IPS DF 4.7 (cell line): ENCODE data around the gene KCNJ6.

Experiments used
- DNase-seq: peaks from one replicate; pipeline ENCODE4 v3.0.0-alpha.2; 2013; ENCODE audit warnings: low spot score; ENCODE audit errors: extremely low read depth

Gene KCNJ6

GRCh38 chr21:37866027-37866426, 50.2 kb downstream of the KCNJ6 start:
- DNase-seq, result no peak

- DNase-seq, result no peak
Measured at GRCh38 chr21:37865156-37865555, 51.1 kb downstream of the KCNJ6 start.

- DNase-seq, result no peak
Measured at GRCh38 chr21:37863842-37864241, 52.4 kb downstream of the KCNJ6 start.

GRCh38 chr21:37862536-37862935, 53.7 kb downstream of the KCNJ6 start:
- no peak for DNase-seq

GRCh38 chr21:37861561-37861960, 54.7 kb downstream of the KCNJ6 start:
- DNase-seq, result no peak

- DNase-seq, result no peak
Measured at GRCh38 chr21:37860416-37860815, 55.8 kb downstream of the KCNJ6 start.

GRCh38 chr21:37855647-37856625, 60.3 kb downstream of the KCNJ6 start:
- no peak for DNase-seq

- DNase-seq, result no peak
Measured at GRCh38 chr21:37855271-37855646, 61.0 kb downstream of the KCNJ6 start.

GRCh38 chr21:37849506-37850102, 66.7 kb downstream of the KCNJ6 start:
- DNase-seq, result no peak

- no peak for DNase-seq
Measured at GRCh38 chr21:37848721-37849490, 67.4 kb downstream of the KCNJ6 start.

- DNase-seq, result no peak
Measured at GRCh38 chr21:37845535-37845934, 70.7 kb downstream of the KCNJ6 start.

- no peak for DNase-seq
Measured at GRCh38 chr21:37843191-37843590, 73.1 kb downstream of the KCNJ6 start.

- no peak for DNase-seq
Measured at GRCh38 chr21:37842163-37842919, 73.9 kb downstream of the KCNJ6 start.

- DNase-seq, result no peak
Measured at GRCh38 chr21:37837381-37837780, 78.9 kb downstream of the KCNJ6 start.

GRCh38 chr21:37835481-37835880, 80.8 kb downstream of the KCNJ6 start:
- no peak for DNase-seq

GRCh38 chr21:37833301-37833700, 83.0 kb downstream of the KCNJ6 start:
- DNase-seq, result no peak

GRCh38 chr21:37829447-37829846, 86.8 kb downstream of the KCNJ6 start:
- DNase-seq, result no peak

- no peak for DNase-seq
Measured at GRCh38 chr21:37828991-37829390, 87.3 kb downstream of the KCNJ6 start.

GRCh38 chr21:37828556-37828955, 87.7 kb downstream of the KCNJ6 start:
- DNase-seq, result no peak

- DNase-seq, result no peak
Measured at GRCh38 chr21:37827913-37828312, 88.3 kb downstream of the KCNJ6 start.

- DNase-seq, result no peak
Measured at GRCh38 chr21:37821786-37822450, 94.3 kb downstream of the KCNJ6 start.
